ENCODE results near the gene FMOD. TPM values are rescaled to one million over a fixed set of nuclear protein-coding genes. Genes with fewer than 3 reads are reported as not detected.

The FMOD gene
- total RNA-seq, 1 donor, result 6.6 TPM

DNA sequence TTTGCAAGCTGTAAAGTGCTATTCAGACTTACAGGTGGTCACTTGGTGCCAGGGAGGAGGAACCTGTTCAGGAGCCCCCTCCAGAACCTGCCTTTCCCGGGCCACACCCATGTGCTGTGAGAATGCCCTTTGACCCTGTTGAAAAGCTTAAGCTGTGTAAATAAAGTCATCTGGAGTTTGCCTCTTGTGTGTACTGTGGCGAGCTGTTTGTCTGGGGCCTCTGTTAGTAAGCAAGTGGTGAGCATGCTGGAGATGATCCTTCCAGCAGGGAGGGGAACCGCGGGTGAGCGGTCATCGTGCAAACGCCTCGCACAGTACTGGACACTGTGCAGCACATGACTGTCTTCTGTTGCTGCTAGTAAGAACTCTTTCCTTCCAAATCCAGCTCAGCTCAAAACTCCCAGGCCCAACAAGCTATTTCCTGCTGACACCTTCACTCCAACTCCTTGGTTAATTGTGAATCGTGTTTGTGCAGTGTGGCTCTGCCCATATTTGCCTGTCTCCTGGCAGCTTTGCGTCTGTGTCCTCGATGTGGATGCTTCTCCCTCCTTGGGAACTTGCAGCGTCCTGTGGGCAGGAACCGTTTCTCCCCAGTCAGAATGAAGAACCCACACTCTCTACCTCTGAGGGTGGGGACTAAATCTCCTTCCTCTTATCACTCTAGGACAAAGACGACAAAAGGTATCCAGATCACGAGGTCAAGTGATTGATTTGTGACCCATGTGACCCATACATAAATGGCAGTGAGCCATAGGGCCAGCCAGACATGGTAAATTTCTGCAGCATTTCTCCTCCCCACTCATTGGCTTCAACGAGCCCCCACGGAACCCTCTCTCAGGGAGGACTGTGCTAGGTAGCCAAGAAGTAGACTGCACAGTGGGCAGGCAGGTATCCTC, 59.5 kb downstream of the FMOD start:
- DNase-seq (ENCODE audit: low read depth), result no peak
- no peak overlapping the region for H3K4me3 ChIP-seq (ENCODE audit: low read depth, low read length)
- TF ChIP-seq, protein P1, sequence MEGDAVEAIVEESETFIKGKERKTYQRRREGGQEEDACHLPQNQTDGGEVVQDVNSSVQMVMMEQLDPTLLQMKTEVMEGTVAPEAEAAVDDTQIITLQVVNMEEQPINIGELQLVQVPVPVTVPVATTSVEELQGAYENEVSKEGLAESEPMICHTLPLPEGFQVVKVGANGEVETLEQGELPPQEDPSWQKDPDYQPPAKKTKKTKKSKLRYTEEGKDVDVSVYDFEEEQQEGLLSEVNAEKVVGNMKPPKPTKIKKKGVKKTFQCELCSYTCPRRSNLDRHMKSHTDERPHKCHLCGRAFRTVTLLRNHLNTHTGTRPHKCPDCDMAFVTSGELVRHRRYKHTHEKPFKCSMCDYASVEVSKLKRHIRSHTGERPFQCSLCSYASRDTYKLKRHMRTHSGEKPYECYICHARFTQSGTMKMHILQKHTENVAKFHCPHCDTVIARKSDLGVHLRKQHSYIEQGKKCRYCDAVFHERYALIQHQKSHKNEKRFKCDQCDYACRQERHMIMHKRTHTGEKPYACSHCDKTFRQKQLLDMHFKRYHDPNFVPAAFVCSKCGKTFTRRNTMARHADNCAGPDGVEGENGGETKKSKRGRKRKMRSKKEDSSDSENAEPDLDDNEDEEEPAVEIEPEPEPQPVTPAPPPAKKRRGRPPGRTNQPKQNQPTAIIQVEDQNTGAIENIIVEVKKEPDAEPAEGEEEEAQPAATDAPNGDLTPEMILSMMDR (IDR thresholded peaks at IDR 0.05; ENCODE audit: insufficient read depth, low read length), result no peak

Small RNA genes within 50 kb of the gene (small RNA-seq; reads per million reads assigned to genes)
- gene AL359837.1 (not detected), gene RNU6-487P (0.38 reads per million)

Other genes with a start within 250 kb of the FMOD start
- gene ADORA1, start 223.4 kb downstream of the FMOD start, total RNA-seq (ENCODE audit: low replicate concordance), result 0.72 and 6.5 TPM in 2 replicates
- gene MYBPH, start 175.3 kb downstream of the FMOD start, total RNA-seq (ENCODE audit: low replicate concordance), result 0.08 TPM in 1 of 2 replicates, not detected in the other
- gene CHI3L1, start 164.4 kb downstream of the FMOD start, total RNA-seq (ENCODE audit: low replicate concordance), result 3.0 and 5.5 TPM in 2 replicates
- gene CHIT1, start 121.4 kb downstream of the FMOD start, total RNA-seq (ENCODE audit: low replicate concordance), result not detected in 2 replicates
- 16.7 and 18.2 TPM in 2 replicates for gene BTG2, start 45.6 kb downstream of the FMOD start, total RNA-seq (ENCODE audit: low replicate concordance)
- 1.4 and 3.7 TPM in 2 replicates for gene PRELP, start 124.7 kb upstream of the FMOD start, total RNA-seq (ENCODE audit: low replicate concordance)
- gene OPTC, start 143.0 kb upstream of the FMOD start, total RNA-seq (ENCODE audit: low replicate concordance), result not detected in 2 replicates